Skeletal muscle satellite cell (primary cell): ENCODE results near the gene PIWIL1.

ENCODE experiments used
- H3K27me3 ChIP-seq: 2 replicates; pipeline ENCODE4 v1.7.0; 2013; ENCODE audit warnings: low read length; ENCODE audit not compliant: control insufficient read depth, insufficient read depth
- H3K36me3 ChIP-seq: 2 replicates; pipeline ENCODE4 v1.7.0; 2013; ENCODE audit warnings: mild to moderate bottlenecking, control low read depth, low read length; ENCODE audit not compliant: insufficient read depth
- H3K4me1 ChIP-seq: 2 replicates; pipeline ENCODE4 v1.7.0; 2013; ENCODE audit warnings: low read length; ENCODE audit not compliant: control insufficient read depth, insufficient read depth
- H3K4me2 ChIP-seq: 2 replicates; pipeline ENCODE4 v1.7.0; 2013; ENCODE audit warnings: mild to moderate bottlenecking, low read length
- H3K4me3 ChIP-seq: 2 replicates; pipeline ENCODE4 v1.7.0; 2013; ENCODE audit warnings: low read length
- H3K9ac ChIP-seq: 2 replicates; pipeline ENCODE4 v1.7.0; 2013; ENCODE audit warnings: mild to moderate bottlenecking, low read depth, low read length, moderate library complexity
- H3K9me3 ChIP-seq: replicated peaks from 2 replicates; pipeline ENCODE4 v1.7.0; 2013; ENCODE audit warnings: mild to moderate bottlenecking, control low read depth, low read length

PIWIL1 gene

DNA sequence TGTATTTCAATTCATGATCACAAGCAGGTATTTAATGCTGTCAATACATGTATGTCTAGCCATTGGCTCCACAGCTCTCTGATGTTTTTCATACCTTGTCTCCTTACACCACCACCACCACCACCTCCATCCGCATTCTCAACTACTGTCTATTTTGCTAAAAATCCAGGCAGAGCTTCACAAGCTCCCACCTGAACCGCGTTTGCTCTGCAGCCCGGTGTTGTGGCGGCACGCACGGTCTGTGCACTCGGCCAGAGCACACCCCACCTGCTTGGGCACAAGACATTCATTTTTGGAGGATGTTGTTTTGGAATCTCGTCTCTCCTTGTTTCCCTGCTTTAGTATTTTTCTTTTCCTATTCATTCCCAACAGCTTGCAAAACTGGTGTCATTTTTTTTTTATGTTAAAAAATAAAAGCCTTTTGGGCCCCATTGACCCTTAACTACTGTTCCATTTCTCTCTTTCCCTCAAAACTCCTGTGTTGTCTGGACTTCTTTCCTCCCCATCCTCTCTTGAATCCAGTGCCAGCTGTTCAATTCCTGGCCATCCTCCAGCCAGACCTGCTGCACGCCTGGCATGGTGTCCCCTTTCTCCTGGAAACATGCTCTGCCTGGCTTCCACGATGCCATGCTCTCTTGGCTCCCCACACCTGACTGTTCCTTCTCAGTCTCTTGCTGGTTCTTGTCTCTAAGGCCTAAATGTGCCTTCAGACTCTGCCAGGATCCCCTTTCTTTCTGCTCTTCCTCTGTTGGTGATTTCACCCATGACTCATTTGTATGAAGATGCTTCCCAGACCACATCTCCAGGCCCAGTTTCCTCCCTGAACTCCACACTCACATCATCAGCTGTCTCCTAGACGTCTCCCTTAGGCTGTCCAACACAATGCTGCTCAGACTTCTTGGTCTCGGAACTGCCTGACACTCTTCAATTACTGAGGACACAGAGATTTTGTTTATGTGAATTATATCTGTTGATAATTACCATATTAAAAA lies 37.9 kb downstream of the PIWIL1 start:
- H3K27me3 ChIP-seq: no peaks in the 10 kb centered on the region
- H3K9me3 ChIP-seq: peaks cover 7% of the 10 kb centered on the region
- H3K4me1 ChIP-seq: no peaks in the 10 kb centered on the region
- no peak overlapping the region for H3K9ac ChIP-seq
- H3K4me2 ChIP-seq: no peak overlapping the region
- no peak overlapping the region for H3K4me3 ChIP-seq
- H3K36me3 ChIP-seq: no peaks in the 10 kb centered on the region

- no peaks in the 10 kb centered on the region for H3K27me3 ChIP-seq
- H3K4me2 ChIP-seq: no peak overlapping the region
- H3K9me3 ChIP-seq: peaks cover 5% of the 10 kb centered on the region
- no peak overlapping the region for H3K4me3 ChIP-seq
- no peak overlapping the region for H3K9ac ChIP-seq
- H3K36me3 ChIP-seq: no peaks in the 10 kb centered on the region
- H3K4me1 ChIP-seq: no peaks in the 10 kb centered on the region
Observed at GRCh38 chr12:130382818-130383217, 45.1 kb downstream of the PIWIL1 start.

DNA sequence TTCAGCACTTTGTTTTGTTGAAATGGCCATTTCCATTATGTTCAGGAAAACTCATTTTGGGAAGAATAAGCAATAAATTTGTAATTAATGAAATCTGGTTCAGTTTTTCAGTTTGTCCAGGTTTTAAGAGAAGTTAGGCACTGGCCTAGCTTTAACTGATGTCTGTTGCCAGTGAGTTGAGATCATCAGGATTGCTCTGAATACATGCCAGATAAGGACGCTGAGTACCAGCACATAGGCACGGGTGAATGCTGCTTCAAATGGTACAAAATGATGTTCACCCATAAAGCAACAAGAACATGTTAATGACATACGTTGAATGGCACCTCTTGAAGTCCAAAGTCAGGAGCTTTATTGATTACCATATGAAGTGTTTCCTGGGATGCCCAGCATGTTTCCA lies 46.5 kb downstream of the PIWIL1 start:
- peaks cover 5% of the 10 kb centered on the region for H3K9me3 ChIP-seq
- H3K9ac ChIP-seq: no peak overlapping the region
- no peaks in the 10 kb centered on the region for H3K36me3 ChIP-seq
- H3K27me3 ChIP-seq: no peaks in the 10 kb centered on the region
- H3K4me2 ChIP-seq: no peak overlapping the region
- H3K4me1 ChIP-seq: no peaks in the 10 kb centered on the region
- no peak overlapping the region for H3K4me3 ChIP-seq

- Histone ChIP-seq H3K4me2 (no peak overlapping the region), H3K9me3 (peaks cover 5% of the 10 kb centered on the region), H3K27me3 (no peaks in the 10 kb centered on the region), H3K9ac (no peak overlapping the region), H3K36me3 (no peaks in the 10 kb centered on the region), H3K4me3 (no peak overlapping the region), H3K4me1 (no peaks in the 10 kb centered on the region)
Observed at GRCh38 chr12:130385193-130385592, 47.5 kb downstream of the PIWIL1 start.

GRCh38 chr12:130391186-130391585 lies 53.5 kb downstream of the PIWIL1 start:
- H3K4me1 ChIP-seq: no peaks in the 10 kb centered on the region
- H3K27me3 ChIP-seq: no peaks in the 10 kb centered on the region
- peaks cover 7% of the 10 kb centered on the region for H3K9me3 ChIP-seq
- H3K4me2 ChIP-seq: no peak overlapping the region
- H3K4me3 ChIP-seq: no peak overlapping the region
- no peak overlapping the region for H3K9ac ChIP-seq
- no peaks in the 10 kb centered on the region for H3K36me3 ChIP-seq

- Histone ChIP-seq H3K4me1 (no peaks in the 10 kb centered on the region), H3K36me3 (no peaks in the 10 kb centered on the region), H3K27me3 (no peaks in the 10 kb centered on the region), H3K9ac (no peak overlapping the region), H3K4me3 (no peak overlapping the region), H3K9me3 (peaks cover 11% of the 10 kb centered on the region), H3K4me2 (no peak overlapping the region)
Observed at GRCh38 chr12:130394906-130395305, 57.2 kb downstream of the PIWIL1 start.

- Histone ChIP-seq H3K9me3 (peaks cover 16% of the 10 kb centered on the region), H3K4me3 (no peak overlapping the region), H3K9ac (no peak overlapping the region), H3K27me3 (no peaks in the 10 kb centered on the region), H3K4me2 (no peak overlapping the region), H3K4me1 (no peaks in the 10 kb centered on the region), H3K36me3 (no peaks in the 10 kb centered on the region)
Observed at GRCh38 chr12:130396667-130397066, 59.0 kb downstream of the PIWIL1 start.

- Histone ChIP-seq H3K4me2 (no peak overlapping the region), H3K27me3 (no peaks in the 10 kb centered on the region), H3K9me3 (peaks cover 20% of the 10 kb centered on the region), H3K4me3 (no peak overlapping the region), H3K4me1 (no peaks in the 10 kb centered on the region), H3K36me3 (no peaks in the 10 kb centered on the region), H3K9ac (no peak overlapping the region)
Observed at GRCh38 chr12:130398100-130398848, 60.6 kb downstream of the PIWIL1 start.

DNA sequence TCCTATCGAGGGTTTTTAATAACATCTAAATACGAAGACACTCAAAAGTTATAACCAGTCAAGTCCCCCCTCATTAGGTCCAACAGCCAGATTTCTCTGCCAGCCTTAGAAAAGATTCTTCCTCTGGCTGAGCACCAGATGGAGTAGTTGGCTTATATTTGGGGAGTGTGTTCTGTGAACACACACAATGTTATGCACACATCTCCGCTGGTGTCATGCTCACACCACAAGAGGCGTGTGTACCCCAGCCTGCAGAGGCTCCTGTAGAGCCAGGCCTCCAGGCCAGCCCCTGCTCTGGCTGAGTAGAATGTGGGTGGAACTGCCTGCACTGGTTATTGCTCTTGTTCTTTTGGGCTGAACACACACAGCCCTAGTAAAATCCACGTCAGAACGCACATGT lies 64.0 kb downstream of the PIWIL1 start:
- Histone ChIP-seq H3K4me1 (no peaks in the 10 kb centered on the region), H3K36me3 (no peaks in the 10 kb centered on the region), H3K4me2 (no peak overlapping the region), H3K4me3 (no peak overlapping the region), H3K9ac (no peak overlapping the region), H3K9me3 (peaks cover 13% of the 10 kb centered on the region), H3K27me3 (no peaks in the 10 kb centered on the region)

DNA sequence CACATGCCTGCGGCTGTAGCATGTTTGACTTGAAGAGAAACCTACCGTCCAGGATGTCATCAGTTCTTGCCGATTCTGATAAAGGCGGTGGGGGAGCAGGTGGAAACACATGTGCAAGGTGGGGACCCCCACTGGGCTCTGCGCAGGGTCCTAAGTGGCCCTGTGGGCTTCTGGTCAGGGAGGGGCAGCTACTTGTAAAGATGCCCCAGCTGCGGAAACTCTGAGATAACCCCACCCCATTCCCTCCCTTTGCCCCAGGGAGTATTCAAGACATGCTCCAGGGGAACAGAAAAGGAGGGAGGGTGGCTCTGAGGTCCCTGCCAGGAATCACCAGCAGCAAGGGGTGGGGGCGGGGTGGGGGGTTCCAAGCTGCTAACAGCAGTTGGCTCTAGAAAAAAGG lies 67.6 kb downstream of the PIWIL1 start:
- Histone ChIP-seq H3K4me2 (no peak overlapping the region), H3K36me3 (no peaks in the 10 kb centered on the region), H3K4me3 (no peak overlapping the region), H3K4me1 (no peaks in the 10 kb centered on the region), H3K27me3 (no peaks in the 10 kb centered on the region), H3K9me3 (peaks cover 17% of the 10 kb centered on the region), H3K9ac (no peak overlapping the region)

DNA sequence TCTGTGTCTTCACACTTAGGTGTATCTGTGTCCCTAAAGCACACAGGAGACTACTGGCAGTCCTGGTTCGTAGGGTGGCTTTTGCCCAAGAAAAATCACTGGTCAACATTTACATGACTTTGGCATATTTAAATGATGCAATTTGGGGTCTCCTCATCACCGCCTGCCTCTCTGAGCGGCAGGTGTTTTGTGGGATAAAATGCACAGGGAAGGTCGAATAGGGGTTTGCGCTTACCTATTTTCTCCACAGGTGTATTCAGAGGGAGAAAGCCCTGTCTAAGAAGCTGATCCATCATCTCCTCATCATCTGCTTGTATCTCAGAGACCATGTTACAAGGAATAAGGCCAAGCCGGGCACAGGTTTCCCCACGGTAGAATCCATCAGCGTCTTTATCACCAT lies 74.7 kb downstream of the PIWIL1 start:
- Histone ChIP-seq H3K4me1 (no peaks in the 10 kb centered on the region), H3K4me2 (no peak overlapping the region), H3K36me3 (no peaks in the 10 kb centered on the region), H3K4me3 (no peak overlapping the region), H3K27me3 (no peaks in the 10 kb centered on the region), H3K9ac (no peak overlapping the region), H3K9me3 (peaks cover 25% of the 10 kb centered on the region)
